ENCODE measurements around the gene SEMA5A. TPM values are rescaled to one million over a fixed set of nuclear protein-coding genes. Genes with fewer than 3 reads are reported as not detected.

SEMA5A gene
- polyA plus RNA-seq, 1 of the 3 experiments (the other 2 are of a cell fraction): 0.58 TPM

- H3K4me1 ChIP-seq (ENCODE audit: control insufficient read depth in 1 of 2, insufficient read depth in 2 of 2, low read depth in 1 of 2, low read length in 1 of 2): no peaks in the 10 kb centered on the region; a peak in 1 of 4 replicates
- no peak overlapping the region for H2AFZ ChIP-seq (ENCODE audit: low read depth)
- H3K9me3 ChIP-seq: no peaks in the 10 kb centered on the region
- no peaks in the 10 kb centered on the region for H3K36me3 ChIP-seq (replicated peaks in 1 of 2; ENCODE audit: control insufficient read depth in 1 of 2, insufficient read depth in 2 of 2, low read length in 1 of 2)
- no peak overlapping the region for H3K9ac ChIP-seq
- no peaks in the 10 kb centered on the region for H3F3A ChIP-seq (replicated peaks; ENCODE audit: insufficient read depth)
- H3K27me3 ChIP-seq (ENCODE audit: insufficient read depth): no peaks in the 10 kb centered on the region
- no peaks in the 10 kb centered on the region for H3K79me2 ChIP-seq (ENCODE audit: insufficient read depth)
- DNase-seq: no peak
- no peak overlapping the region for H3K4me3 ChIP-seq (ENCODE audit: low read depth in 2 of 2, low read length in 1 of 2)
- 66% methylated on average over 2 of the region's 2 CpGs for WGBS (ENCODE audit: low lambda C conversion rate)
- H3K9me2 ChIP-seq: no peaks in the 10 kb centered on the region
- H3K27ac ChIP-seq (ENCODE audit: low read depth in 2 of 2, low read length in 1 of 2): no peak overlapping the region
- no peak overlapping the region for H3K4me2 ChIP-seq
- TF ChIP-seq NRF1 (IDR thresholded peaks at IDR 0.05; ENCODE audit: low read depth, low read length) (no peak), YY1 (IDR thresholded peaks at IDR 0.05; ENCODE audit: low read depth) (no peak), CHD2 (IDR thresholded peaks at IDR 0.05; ENCODE audit: low read length, partially characterized antibody) (no peak), SIN3A (IDR thresholded peaks at IDR 0.05; ENCODE audit: borderline replicate concordance, low read depth, low read length) (no peak)
- TF ChIP-seq, protein P1, sequence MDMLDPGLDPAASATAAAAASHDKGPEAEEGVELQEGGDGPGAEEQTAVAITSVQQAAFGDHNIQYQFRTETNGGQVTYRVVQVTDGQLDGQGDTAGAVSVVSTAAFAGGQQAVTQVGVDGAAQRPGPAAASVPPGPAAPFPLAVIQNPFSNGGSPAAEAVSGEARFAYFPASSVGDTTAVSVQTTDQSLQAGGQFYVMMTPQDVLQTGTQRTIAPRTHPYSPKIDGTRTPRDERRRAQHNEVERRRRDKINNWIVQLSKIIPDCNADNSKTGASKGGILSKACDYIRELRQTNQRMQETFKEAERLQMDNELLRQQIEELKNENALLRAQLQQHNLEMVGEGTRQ (IDR thresholded peaks at IDR 0.05; ENCODE audit: borderline replicate concordance, low read depth, low read length): no peak
- H4K20me1 ChIP-seq (ENCODE audit: insufficient read depth): no peaks in the 10 kb centered on the region
- POLR2A ChIA-PET: no interaction called here
- CTCF ChIA-PET: no interaction called here
Observed at GRCh38 chr5:9399094-9399493, 146.8 kb downstream of the SEMA5A start.

DNA sequence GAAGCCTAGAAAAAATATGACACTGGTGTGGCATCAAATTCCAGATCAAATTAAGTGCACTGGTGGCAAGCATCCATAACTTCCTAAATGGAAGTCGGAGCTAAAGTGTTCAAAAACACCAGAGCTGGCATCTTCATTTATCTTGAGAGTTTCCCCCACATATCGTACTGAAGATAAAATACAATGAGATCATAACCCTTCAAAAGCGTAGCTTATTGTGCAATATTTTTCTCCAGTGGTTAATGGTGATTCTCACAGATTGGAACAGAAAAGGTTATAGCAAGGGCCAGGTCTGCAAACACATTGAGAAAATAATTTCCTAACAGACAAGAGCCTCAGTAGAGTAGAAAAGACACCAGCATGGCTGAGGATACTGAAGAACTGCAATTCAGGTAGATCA, 147.6 kb downstream of the SEMA5A start:
- Histone ChIP-seq H3K9ac (no peak overlapping the region), H3F3A (replicated peaks; ENCODE audit: insufficient read depth) (no peaks in the 10 kb centered on the region), H3K27ac (ENCODE audit: low read depth in 2 of 2, low read length in 1 of 2) (no peak overlapping the region), H3K4me2 (no peak overlapping the region), H2AFZ (ENCODE audit: low read depth) (no peak overlapping the region), H3K79me2 (ENCODE audit: insufficient read depth) (no peaks in the 10 kb centered on the region), H4K20me1 (ENCODE audit: insufficient read depth) (no peaks in the 10 kb centered on the region), H3K27me3 (ENCODE audit: insufficient read depth) (no peaks in the 10 kb centered on the region), H3K4me1 (ENCODE audit: control insufficient read depth in 1 of 2, insufficient read depth in 2 of 2, low read depth in 1 of 2, low read length in 1 of 2) (no peaks in the 10 kb centered on the region; a peak in 1 of 4 replicates), H3K36me3 (replicated peaks in 1 of 2; ENCODE audit: control insufficient read depth in 1 of 2, insufficient read depth in 2 of 2, low read length in 1 of 2) (no peaks in the 10 kb centered on the region), H3K9me3 (no peaks in the 10 kb centered on the region), H3K4me3 (ENCODE audit: low read depth in 2 of 2, low read length in 1 of 2) (no peak overlapping the region), H3K9me2 (no peaks in the 10 kb centered on the region)
- ChIA-PET POLR2A (no interaction called here), CTCF (no interaction called here)
- DNase-seq: no peak
- no peak for TF ChIP-seq FOSL2 (IDR thresholded peaks at IDR 0.05; ENCODE audit: borderline replicate concordance, low read depth)
- TF ChIP-seq MEF2A (IDR thresholded peaks at IDR 0.05; ENCODE audit: borderline replicate concordance, low read depth): no peak
- TF ChIP-seq, protein P2, sequence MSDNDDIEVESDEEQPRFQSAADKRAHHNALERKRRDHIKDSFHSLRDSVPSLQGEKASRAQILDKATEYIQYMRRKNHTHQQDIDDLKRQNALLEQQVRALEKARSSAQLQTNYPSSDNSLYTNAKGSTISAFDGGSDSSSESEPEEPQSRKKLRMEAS (IDR thresholded peaks at IDR 0.05; ENCODE audit: low read depth): no peak
- no peak for TF ChIP-seq FOXJ3 (CRISPR knock-in tag; IDR thresholded peaks at IDR 0.05)
- TF ChIP-seq, protein P3, sequence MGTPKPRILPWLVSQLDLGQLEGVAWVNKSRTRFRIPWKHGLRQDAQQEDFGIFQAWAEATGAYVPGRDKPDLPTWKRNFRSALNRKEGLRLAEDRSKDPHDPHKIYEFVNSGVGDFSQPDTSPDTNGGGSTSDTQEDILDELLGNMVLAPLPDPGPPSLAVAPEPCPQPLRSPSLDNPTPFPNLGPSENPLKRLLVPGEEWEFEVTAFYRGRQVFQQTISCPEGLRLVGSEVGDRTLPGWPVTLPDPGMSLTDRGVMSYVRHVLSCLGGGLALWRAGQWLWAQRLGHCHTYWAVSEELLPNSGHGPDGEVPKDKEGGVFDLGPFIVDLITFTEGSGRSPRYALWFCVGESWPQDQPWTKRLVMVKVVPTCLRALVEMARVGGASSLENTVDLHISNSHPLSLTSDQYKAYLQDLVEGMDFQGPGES (IDR thresholded peaks at IDR 0.05; ENCODE audit: low read depth, low read length): no peak
- TF ChIP-seq ELF1 (IDR thresholded peaks at IDR 0.05): no peak
- no peak for TF ChIP-seq ZBTB33 (IDR thresholded peaks at IDR 0.05; ENCODE audit: borderline replicate concordance, low read depth)
- TF ChIP-seq TAF1 (IDR thresholded peaks at IDR 0.05; ENCODE audit: borderline replicate concordance, low read depth, low read length): no peak
- TF ChIP-seq RXRA (IDR thresholded peaks at IDR 0.05; ENCODE audit: borderline replicate concordance, low read depth): no peak
- no peak for TF ChIP-seq EP300 (IDR thresholded peaks at IDR 0.05; ENCODE audit: borderline replicate concordance in 1 of 2, low read depth in 1 of 2, low read length in 1 of 2)
- TF ChIP-seq CHD2 (IDR thresholded peaks at IDR 0.05; ENCODE audit: low read length, partially characterized antibody): no peak
- no peak for TF ChIP-seq RFX5 (IDR thresholded peaks at IDR 0.05; ENCODE audit: low read length)
- TF ChIP-seq, protein P4, sequence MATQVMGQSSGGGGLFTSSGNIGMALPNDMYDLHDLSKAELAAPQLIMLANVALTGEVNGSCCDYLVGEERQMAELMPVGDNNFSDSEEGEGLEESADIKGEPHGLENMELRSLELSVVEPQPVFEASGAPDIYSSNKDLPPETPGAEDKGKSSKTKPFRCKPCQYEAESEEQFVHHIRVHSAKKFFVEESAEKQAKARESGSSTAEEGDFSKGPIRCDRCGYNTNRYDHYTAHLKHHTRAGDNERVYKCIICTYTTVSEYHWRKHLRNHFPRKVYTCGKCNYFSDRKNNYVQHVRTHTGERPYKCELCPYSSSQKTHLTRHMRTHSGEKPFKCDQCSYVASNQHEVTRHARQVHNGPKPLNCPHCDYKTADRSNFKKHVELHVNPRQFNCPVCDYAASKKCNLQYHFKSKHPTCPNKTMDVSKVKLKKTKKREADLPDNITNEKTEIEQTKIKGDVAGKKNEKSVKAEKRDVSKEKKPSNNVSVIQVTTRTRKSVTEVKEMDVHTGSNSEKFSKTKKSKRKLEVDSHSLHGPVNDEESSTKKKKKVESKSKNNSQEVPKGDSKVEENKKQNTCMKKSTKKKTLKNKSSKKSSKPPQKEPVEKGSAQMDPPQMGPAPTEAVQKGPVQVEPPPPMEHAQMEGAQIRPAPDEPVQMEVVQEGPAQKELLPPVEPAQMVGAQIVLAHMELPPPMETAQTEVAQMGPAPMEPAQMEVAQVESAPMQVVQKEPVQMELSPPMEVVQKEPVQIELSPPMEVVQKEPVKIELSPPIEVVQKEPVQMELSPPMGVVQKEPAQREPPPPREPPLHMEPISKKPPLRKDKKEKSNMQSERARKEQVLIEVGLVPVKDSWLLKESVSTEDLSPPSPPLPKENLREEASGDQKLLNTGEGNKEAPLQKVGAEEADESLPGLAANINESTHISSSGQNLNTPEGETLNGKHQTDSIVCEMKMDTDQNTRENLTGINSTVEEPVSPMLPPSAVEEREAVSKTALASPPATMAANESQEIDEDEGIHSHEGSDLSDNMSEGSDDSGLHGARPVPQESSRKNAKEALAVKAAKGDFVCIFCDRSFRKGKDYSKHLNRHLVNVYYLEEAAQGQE (IDR thresholded peaks at IDR 0.05; ENCODE audit: low read depth, low read length): no peak
- no peak for TF ChIP-seq SIN3A (IDR thresholded peaks at IDR 0.05; ENCODE audit: borderline replicate concordance, low read depth, low read length)
- TF ChIP-seq, protein P5, sequence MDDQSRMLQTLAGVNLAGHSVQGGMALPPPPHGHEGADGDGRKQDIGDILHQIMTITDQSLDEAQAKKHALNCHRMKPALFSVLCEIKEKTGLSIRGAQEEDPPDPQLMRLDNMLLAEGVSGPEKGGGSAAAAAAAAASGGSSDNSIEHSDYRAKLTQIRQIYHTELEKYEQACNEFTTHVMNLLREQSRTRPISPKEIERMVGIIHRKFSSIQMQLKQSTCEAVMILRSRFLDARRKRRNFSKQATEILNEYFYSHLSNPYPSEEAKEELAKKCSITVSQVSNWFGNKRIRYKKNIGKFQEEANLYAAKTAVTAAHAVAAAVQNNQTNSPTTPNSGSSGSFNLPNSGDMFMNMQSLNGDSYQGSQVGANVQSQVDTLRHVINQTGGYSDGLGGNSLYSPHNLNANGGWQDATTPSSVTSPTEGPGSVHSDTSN (IDR thresholded peaks at IDR 0.05): no peak
- 45% methylated on average over 3 of the region's 3 CpGs for WGBS (ENCODE audit: low lambda C conversion rate)
